Raji (cell line): ENCODE data around the gene JADE2.

Source experiments
- POLR2A ChIP-seq: IDR thresholded peaks from 2 replicates; pipeline ENCODE4 v1.6.1; 2011; ENCODE audit warnings: low read depth, low read length, control low read depth; ENCODE audit not compliant: insufficient read depth

The JADE2 gene

GRCh38 chr5:134579284-134579771 is 53.9 kb downstream of the JADE2 start:
- no peak for TF ChIP-seq POLR2A

GRCh38 chr5:134580001-134580460 is 54.6 kb downstream of the JADE2 start:
- no peak for TF ChIP-seq POLR2A

DNA sequence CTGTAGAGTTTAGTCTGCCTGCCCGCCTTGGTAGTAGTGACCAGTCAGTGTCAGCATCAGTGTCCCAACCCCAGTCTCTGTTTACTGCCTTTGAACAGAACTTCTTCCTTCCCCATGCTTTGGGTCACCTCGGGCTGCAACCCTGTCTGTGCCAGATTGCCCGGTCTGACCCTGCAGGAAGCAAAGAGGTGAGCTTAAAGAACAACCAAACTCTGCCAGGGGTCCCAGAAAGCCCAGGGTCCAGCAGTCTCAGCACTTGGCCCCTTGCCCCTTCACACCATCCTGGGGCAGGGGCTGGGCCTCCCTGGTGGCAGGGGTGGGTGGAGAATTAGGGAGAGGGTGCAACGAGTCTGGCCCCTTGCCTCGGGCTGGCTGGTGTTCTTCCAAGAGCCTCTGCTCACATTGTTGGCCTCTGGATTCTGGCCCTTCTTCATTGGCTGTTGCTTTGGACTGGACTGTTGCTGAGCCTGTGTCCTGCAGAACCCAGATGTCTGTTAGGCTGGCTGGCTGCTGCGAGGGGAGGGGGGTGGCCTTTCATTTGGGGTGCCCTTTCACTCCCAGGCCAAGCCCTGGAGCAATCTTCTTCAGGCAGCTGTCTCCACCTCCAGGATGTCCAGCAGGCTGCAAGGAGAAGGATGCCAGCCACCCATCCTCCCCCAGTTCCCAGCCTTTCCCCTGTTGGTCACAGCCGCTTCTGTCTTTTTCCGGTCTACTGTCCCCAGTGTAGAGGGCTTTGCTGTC is 55.9 kb downstream of the JADE2 start:
- no peak for TF ChIP-seq POLR2A

DNA sequence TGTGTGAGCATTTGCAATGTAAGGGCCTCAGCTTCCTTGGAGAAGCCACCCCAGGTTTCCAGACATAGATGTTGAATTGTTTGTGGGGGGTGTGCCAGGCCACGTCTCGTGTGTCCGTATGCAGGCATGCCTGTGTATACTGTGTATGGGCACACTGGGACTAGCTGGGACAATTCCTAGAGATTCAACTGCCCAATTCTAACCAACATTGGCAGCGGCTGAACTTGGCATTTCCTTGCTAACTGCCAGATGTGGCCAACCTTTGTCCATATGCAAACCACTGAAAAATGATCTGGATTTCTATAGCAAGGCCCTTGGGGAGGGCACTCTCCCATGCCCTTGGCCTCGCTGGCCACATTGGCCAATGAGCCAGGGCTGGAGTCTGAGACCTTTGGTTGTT is 56.8 kb downstream of the JADE2 start:
- TF ChIP-seq POLR2A, result no peak

GRCh38 chr5:134582941-134583340 is 57.5 kb downstream of the JADE2 start:
- TF ChIP-seq POLR2A, result no peak

- TF ChIP-seq POLR2A, result no peak
Observed at GRCh38 chr5:134583766-134584165, 58.3 kb downstream of the JADE2 start.

DNA sequence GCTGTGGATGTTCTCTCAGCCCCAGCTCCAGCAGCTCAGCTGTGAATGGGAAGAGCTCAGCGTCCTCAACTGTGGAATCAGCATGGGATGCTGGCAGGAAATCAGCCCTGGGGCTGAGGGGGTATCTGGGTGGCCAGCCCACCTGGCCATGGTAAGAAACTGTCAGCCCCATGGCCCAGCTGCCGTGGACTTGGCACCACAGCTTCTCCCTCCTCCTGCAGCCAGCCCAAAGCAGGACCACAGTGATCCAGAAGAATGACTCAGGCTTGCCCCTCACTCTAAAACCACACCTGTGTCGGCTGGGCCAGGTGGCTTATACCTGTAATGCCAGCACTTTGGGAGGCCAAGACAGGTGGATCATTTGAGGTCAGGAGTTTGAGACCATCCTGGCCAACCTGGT is 59.2 kb downstream of the JADE2 start:
- TF ChIP-seq POLR2A, result no peak

GRCh38 chr5:134585966-134586365 is 60.5 kb downstream of the JADE2 start:
- no peak for TF ChIP-seq POLR2A

GRCh38 chr5:134586866-134587524 is 61.5 kb downstream of the JADE2 start:
- no peak for TF ChIP-seq POLR2A

- no peak for TF ChIP-seq POLR2A
Observed at GRCh38 chr5:134590992-134591659, 65.7 kb downstream of the JADE2 start.

DNA sequence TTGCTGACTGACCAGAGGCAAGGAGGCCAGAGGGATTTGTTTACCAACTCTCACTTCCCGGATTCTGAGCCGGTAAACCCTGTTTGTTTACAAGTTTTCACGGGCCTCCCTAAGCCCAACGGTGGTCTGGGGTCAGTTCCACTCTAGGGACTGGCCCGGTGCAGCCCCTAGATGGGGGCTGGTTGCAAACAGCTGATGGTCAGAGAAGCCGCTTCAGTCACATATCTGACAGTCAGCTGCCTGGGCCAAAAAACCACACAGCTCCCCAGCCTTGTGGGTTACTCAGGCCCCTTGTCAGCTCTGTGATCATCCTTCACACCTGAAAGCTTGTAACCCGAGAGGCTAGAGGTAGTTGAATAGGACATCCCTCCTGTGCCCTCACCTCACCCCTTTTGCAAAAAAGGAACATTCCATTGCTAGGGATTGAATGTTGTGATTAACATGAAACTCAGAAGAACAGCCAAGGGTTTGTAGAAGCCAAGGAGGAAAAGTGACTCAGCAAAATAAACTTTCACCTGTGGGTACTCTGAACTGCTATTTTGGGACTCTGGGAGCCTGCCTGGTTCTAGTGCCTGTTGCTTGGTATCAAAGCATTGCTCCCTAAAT is 66.8 kb downstream of the JADE2 start:
- TF ChIP-seq POLR2A, result no peak

DNA sequence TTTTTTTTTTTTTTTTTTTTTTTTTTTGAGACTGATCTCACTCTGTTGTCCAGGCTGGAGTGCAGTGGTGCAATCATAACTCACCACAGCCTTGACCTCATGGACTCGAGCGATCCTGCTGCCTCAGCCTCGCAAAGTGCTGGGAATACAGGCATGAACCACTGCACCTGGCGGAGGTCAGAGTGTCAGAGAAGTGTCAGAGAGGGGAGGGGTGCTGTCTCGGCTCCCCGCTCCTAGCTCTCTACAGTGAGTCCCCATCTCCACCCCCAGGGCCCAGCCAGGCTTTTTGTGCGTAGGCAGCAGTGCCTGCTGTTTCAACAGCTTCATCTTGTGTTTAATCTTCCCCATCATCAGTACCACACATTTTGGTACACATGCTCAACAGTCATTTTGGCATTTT is 68.9 kb downstream of the JADE2 start:
- TF ChIP-seq POLR2A, result no peak

DNA sequence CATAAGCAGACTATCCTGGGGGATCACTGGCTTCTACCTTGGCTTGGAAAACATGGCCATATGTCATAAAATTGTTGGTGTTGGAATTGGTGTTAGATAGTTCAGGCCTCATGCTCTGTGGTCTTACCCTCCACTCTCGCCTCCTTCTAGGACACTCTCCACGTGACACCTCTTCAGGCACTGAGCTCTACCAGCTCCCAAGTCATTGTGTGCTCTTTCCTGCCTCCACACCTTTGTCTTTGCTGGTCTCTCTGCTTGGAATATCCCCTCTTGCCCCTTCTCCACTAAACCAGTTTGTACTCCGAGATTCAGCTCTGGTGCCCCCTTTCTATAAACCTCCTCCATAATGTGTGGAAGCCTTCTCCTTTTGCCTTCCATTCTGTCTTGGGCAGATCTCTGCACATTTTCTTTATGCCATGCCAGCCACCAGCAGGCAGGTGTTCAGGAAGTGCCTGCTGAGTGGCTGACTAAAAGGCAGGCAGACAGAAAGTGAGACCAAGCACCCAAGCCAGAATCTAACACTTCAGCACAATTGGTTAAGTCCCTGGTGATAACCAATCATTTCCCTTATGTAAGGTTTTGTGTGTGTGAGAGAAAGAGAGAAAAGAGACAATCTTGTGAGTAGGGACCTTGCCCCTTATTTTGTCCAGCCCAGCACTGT is 69.5 kb downstream of the JADE2 start:
- no peak for TF ChIP-seq POLR2A

- no peak for TF ChIP-seq POLR2A
Observed at GRCh38 chr5:134595458-134595838, 70.0 kb downstream of the JADE2 start.

DNA sequence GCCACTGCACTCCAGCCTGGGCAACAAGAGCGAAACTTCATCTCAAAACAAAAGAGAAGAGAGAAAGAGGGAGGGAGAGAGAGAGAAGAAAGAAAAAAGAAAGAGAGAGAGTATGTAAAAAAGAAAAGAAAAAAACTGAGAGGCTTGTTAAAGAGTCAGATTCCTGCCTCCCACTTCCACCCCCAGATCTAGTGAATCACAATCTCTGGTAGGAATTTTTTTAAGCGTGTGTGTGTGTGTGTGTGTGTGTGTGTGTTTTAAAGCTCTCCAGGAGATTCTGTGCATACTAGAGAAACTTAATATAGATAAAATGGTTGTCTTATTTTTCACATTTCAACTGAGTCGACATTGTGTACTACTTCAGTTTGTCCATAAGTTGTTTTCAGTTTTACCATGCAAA is 75.1 kb downstream of the JADE2 start:
- TF ChIP-seq POLR2A, result no peak

DNA sequence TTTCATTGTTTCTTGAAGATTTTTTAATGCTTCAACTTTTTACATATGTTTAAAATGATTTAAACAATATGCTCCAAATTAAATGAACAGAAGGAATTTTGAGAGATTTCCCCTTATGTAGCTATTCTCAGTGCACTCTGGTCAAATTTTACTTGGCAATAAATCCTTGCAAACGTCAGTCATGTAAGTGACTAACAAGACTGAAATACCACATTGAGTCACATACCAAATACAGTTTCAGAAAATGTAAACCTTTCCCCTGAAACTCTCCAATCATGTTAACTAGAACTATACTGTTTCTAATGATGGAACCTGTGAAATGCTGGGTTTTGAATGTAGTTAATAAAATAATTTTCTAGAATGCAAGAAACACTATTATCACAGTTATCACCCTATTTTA is 77.6 kb downstream of the JADE2 start:
- no peak for TF ChIP-seq POLR2A

DNA sequence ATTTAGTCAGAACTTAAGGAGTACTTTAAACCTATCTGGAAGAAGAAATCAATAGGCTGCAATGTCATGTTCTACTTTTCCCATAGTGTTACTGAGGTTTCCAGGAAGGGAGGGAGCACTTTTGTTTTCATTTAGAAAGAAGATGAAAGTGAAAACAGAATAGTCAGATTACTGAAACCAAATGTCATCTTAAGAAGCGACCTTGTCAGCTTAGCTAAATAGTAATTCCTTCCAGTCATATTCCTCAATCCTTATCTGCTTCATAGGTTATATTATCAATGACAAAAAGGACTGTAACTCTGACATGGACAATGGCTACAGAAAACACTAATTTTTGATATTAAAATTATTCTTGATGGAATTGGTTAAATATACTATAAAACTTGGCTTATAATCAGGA is 79.4 kb downstream of the JADE2 start:
- no peak for TF ChIP-seq POLR2A
